ENCODE measurements around the gene RTEL1. TPM values are rescaled to one million over a fixed set of nuclear protein-coding genes. Genes with fewer than 3 reads are reported as not detected.

Gene RTEL1
- total and polyA plus RNA-seq, 4 experiments from 2014 or later, result 1.3 to 36.0 (median 18.2) TPM

- H3K4me3 Mint-ChIP-seq, result peak overlapping the region; percentile 89 to 95 (median 91)
- ChIA-PET CTCF (ENCODE audit: partially characterized antibody) (interaction anchor here (1.3 to 2.4 kb wide), 5 partner anchors 10 to 38 kb away, joined by 3 to 26 read pairs (median 6); partner anchors contain the start of genes ARFRP1 and ZGPAT), POLR2A (ENCODE audit: partially characterized antibody) (interaction anchor here (0.9 to 7.0 kb wide), 20 partner anchors 10 to 341 kb away, joined by 3 to 202 read pairs (median 18); partner anchors contain the start of genes ARFRP1, FNDC11, GMEB2 and OPRL1)
- peaks cover 7 to 29% of the 10 kb centered on the region in 2 donors for H3K36me3 Mint-ChIP-seq
- H3K27me3 Mint-ChIP-seq, result no peaks in the 10 kb centered on the region
- peak overlapping the region; percentile 69 for H3K27ac ChIP-seq (ENCODE audit: low read depth, low read length)
- peaks cover 10 to 28% (median 15%) of the 10 kb centered on the region in 4 donors for H3K4me1 Mint-ChIP-seq
- H3K36me3 ChIP-seq (ENCODE audit: insufficient read depth, low read length), result peaks cover 22% of the 10 kb centered on the region
- intact Hi-C loops (cut with micrococcal nuclease), result loop anchor here (1.0 to 5.0 kb wide), 5 partner anchors 13 to 220 kb away; partner anchors contain the start of genes STMN3 and UCKL1
- peaks cover 0 to 3% (median 0%) of the 10 kb centered on the region in 8 donors for H3K9me3 Mint-ChIP-seq
- H3K4me1 ChIP-seq (ENCODE audit: insufficient read depth, low read length), result peaks cover 35% of the 10 kb centered on the region
- H3K27ac Mint-ChIP-seq, result peak overlapping the region in 2 of 7 donors; percentile 72 to 97
- H3K4me3 ChIP-seq (ENCODE audit: low read length in 2 of 2), result peak overlapping the region in 1 of 2 donors; percentile 92
- H3K27me3 ChIP-seq (ENCODE audit: insufficient read depth, low read length), result no peaks in the 10 kb centered on the region
- DNase-seq, result peak in 1 of 5 donors; percentile 26
- H3K9me3 ChIP-seq (ENCODE audit: control insufficient read depth in 1 of 2, low read length in 2 of 2), result no peaks in the 10 kb centered on the region
These were observed 79.5 kb downstream of the RTEL1 start for GRCh38 chr20:63737695-63737944.

GRCh38 chr20:63737945-63738686, 80.0 kb downstream of the RTEL1 start:
- Mint-ChIP-seq H3K36me3 (peaks cover 8 to 29% of the 10 kb centered on the region in 2 donors), H3K27me3 (no peaks in the 10 kb centered on the region), H3K4me3 (peak overlapping the region; percentile 27 to 91 (median 64)), H3K27ac (peak overlapping the region in 4 of 7 donors; percentile 17 to 44 (median 32)), H3K9me3 (peaks cover 0 to 3% (median 0%) of the 10 kb centered on the region in 8 donors), H3K4me1 (peaks cover 10 to 28% (median 15%) of the 10 kb centered on the region in 4 donors)
- H3K4me1 ChIP-seq (ENCODE audit: insufficient read depth, low read length), result peaks cover 33% of the 10 kb centered on the region
- CTCF ChIA-PET (ENCODE audit: partially characterized antibody), result interaction anchor here (1.6 to 2.4 kb wide), 2 partner anchors 31 kb away, joined by 7 to 26 read pairs; partner anchors contain the start of genes ARFRP1 and ZGPAT
- DNase-seq, result peak; percentile 34 to 59 (median 43)
- intact Hi-C loops (cut with micrococcal nuclease), result loop anchor here (1.0 to 5.0 kb wide), 5 partner anchors 13 to 219 kb away; partner anchors contain the start of genes STMN3 and UCKL1
- no peaks in the 10 kb centered on the region for H3K9me3 ChIP-seq (ENCODE audit: control insufficient read depth in 1 of 2, low read length in 2 of 2)
- no peaks in the 10 kb centered on the region for H3K27me3 ChIP-seq (ENCODE audit: insufficient read depth, low read length)
- peaks cover 22% of the 10 kb centered on the region for H3K36me3 ChIP-seq (ENCODE audit: insufficient read depth, low read length)
- peak overlapping the region; percentile 46 for H3K27ac ChIP-seq (ENCODE audit: low read depth, low read length)
- H3K4me3 ChIP-seq (ENCODE audit: low read length in 2 of 2), result peak overlapping the region in 1 of 2 donors; percentile 92
- POLR2A ChIA-PET (ENCODE audit: partially characterized antibody), result interaction anchor here (0.9 to 7.0 kb wide), 24 partner anchors 10 to 341 kb away, joined by 3 to 202 read pairs (median 12); partner anchors contain the start of genes ARFRP1, FNDC11, GMEB2 and HELZ2

- Mint-ChIP-seq H3K27me3 (no peaks in the 10 kb centered on the region), H3K27ac (peak overlapping the region in 4 of 7 donors; percentile 17 to 44 (median 32)), H3K36me3 (peaks cover 12 to 28% of the 10 kb centered on the region in 2 donors), H3K9me3 (peaks cover 0 to 3% (median 0%) of the 10 kb centered on the region in 8 donors), H3K4me3 (peak overlapping the region; percentile 27 to 91 (median 64)), H3K4me1 (peaks cover 9 to 23% (median 14%) of the 10 kb centered on the region in 4 donors)
- Histone ChIP-seq H3K27me3 (ENCODE audit: insufficient read depth, low read length) (no peaks in the 10 kb centered on the region), H3K4me3 (ENCODE audit: low read length in 2 of 2) (peak overlapping the region in 1 of 2 donors; percentile 92), H3K27ac (ENCODE audit: low read depth, low read length) (peak overlapping the region; percentile 46), H3K4me1 (ENCODE audit: insufficient read depth, low read length) (peaks cover 33% of the 10 kb centered on the region), H3K36me3 (ENCODE audit: insufficient read depth, low read length) (peaks cover 22% of the 10 kb centered on the region), H3K9me3 (ENCODE audit: control insufficient read depth in 1 of 2, low read length in 2 of 2) (no peaks in the 10 kb centered on the region)
- intact Hi-C loops (cut with micrococcal nuclease), result loop anchor here (1.0 to 5.0 kb wide), 2 partner anchors 126 to 219 kb away; partner anchors contain the start of gene UCKL1
- peak; percentile 36 to 63 (median 47) for DNase-seq
- ChIA-PET CTCF (ENCODE audit: partially characterized antibody) (interaction anchor here (1.1 to 1.6 kb wide), 2 partner anchors 31 to 45 kb away, joined by 3 to 7 read pairs; partner anchors contain the start of genes ARFRP1 and ZGPAT), POLR2A (ENCODE audit: partially characterized antibody) (interaction anchor here (0.7 to 7.0 kb wide), 31 partner anchors 10 to 340 kb away, joined by 3 to 202 read pairs (median 6); partner anchors contain the start of genes ARFRP1, GMEB2, HELZ2 and OPRL1)
These were observed 80.6 kb downstream of the RTEL1 start for GRCh38 chr20:63738687-63739129.

- peak within 1 kb of the TSS in 4 of 7 donors; percentile 22 to 65 (median 43) for H3K27ac Mint-ChIP-seq
- POLR2A ChIA-PET (ENCODE audit: partially characterized antibody), result interaction anchor here (0.7 to 7.0 kb wide), 28 partner anchors 10 to 300 kb away, joined by 3 to 202 read pairs (median 6); partner anchors contain the start of genes ARFRP1, GMEB2, HELZ2 and PTK6
These were observed 81.3 kb downstream of the RTEL1 start, which contains the start of gene SLC2A4RG for GRCh38 chr20:63739130-63740069. SLC2A4RG (plus strand) TSS chr20:63739776; CDS start chr20:63739913, 137 bp downstream.

GRCh38 chr20:63740070-63740626, 82.0 kb downstream of the RTEL1 start:
- H3K9me3 Mint-ChIP-seq, result peaks cover 0 to 3% (median 0%) of the 10 kb centered on the region in 8 donors
- intact Hi-C loops (cut with micrococcal nuclease), result loop anchor here (1.0 kb wide), 1 partner anchor 11 kb away; no protein-coding TSS in a partner anchor
- CTCF ChIA-PET (ENCODE audit: partially characterized antibody), result interaction anchor here (0.9 to 1.6 kb wide), 4 partner anchors 10 to 98 kb away, joined by 3 to 5 read pairs (median 5); partner anchors contain the start of genes ARFRP1 and ZGPAT
- peak overlapping the region in 2 of 7 donors; percentile 42 to 65 for H3K27ac Mint-ChIP-seq
- no peaks in the 10 kb centered on the region for H3K27me3 ChIP-seq (ENCODE audit: insufficient read depth, low read length)
- peaks cover 33% of the 10 kb centered on the region for H3K4me1 ChIP-seq (ENCODE audit: insufficient read depth, low read length)
- peak overlapping the region; percentile 54 for H3K27ac ChIP-seq (ENCODE audit: low read depth, low read length)
- H3K36me3 Mint-ChIP-seq, result peaks cover 8 to 23% of the 10 kb centered on the region in 2 donors
- peaks cover 10% of the 10 kb centered on the region for H3K36me3 ChIP-seq (ENCODE audit: insufficient read depth, low read length)
- H3K27me3 Mint-ChIP-seq, result no peaks in the 10 kb centered on the region
- peak overlapping the region; percentile 42 to 60 for H3K4me3 ChIP-seq (ENCODE audit: low read length in 2 of 2)
- peaks cover 6 to 16% (median 10%) of the 10 kb centered on the region in 4 donors for H3K4me1 Mint-ChIP-seq
- POLR2A ChIA-PET (ENCODE audit: partially characterized antibody), result interaction anchor here (0.7 to 3.8 kb wide), 19 partner anchors 9 to 219 kb away, joined by 3 to 53 read pairs (median 4); partner anchors contain the start of genes ARFRP1, GMEB2, HELZ2 and PPDPF
- peak overlapping the region; percentile 44 to 80 (median 60) for H3K4me3 Mint-ChIP-seq
- DNase-seq, result peak; percentile 65 to 69 (median 66)
- no peaks in the 10 kb centered on the region for H3K9me3 ChIP-seq (ENCODE audit: control insufficient read depth in 1 of 2, low read length in 2 of 2)

More at GRCh38 chr20:63739130-63740069, 81.3 kb downstream of the RTEL1 start, which contains the start of gene SLC2A4RG:
- H3K36me3 Mint-ChIP-seq, result peaks cover 8 to 23% of the 10 kb centered on the region in 2 donors
- H3K27ac ChIP-seq (ENCODE audit: low read depth, low read length), result peak within 1 kb of the TSS; percentile 54
- H3K36me3 ChIP-seq (ENCODE audit: insufficient read depth, low read length), result peaks cover 15% of the 10 kb centered on the region
- intact Hi-C loops (cut with micrococcal nuclease), result loop anchor here (1.0 to 5.0 kb wide), 3 partner anchors 12 to 218 kb away; partner anchors contain the start of gene UCKL1
- H3K27me3 Mint-ChIP-seq, result no peaks in the 10 kb centered on the region
- no peaks in the 10 kb centered on the region for H3K9me3 ChIP-seq (ENCODE audit: control insufficient read depth in 1 of 2, low read length in 2 of 2)
- peaks cover 6 to 17% (median 10%) of the 10 kb centered on the region in 4 donors for H3K4me1 Mint-ChIP-seq
- H3K4me3 ChIP-seq (ENCODE audit: low read length in 2 of 2), result peak within 1 kb of the TSS; percentile 42 to 92
- peak; percentile 61 to 76 (median 72) for DNase-seq
- peaks cover 33% of the 10 kb centered on the region for H3K4me1 ChIP-seq (ENCODE audit: insufficient read depth, low read length)
- no peaks in the 10 kb centered on the region for H3K27me3 ChIP-seq (ENCODE audit: insufficient read depth, low read length)
- H3K4me3 Mint-ChIP-seq, result peak within 1 kb of the TSS; percentile 44 to 91 (median 60)
- CTCF ChIA-PET (ENCODE audit: partially characterized antibody), result interaction anchor here (1.1 to 1.6 kb wide), 2 partner anchors 32 to 45 kb away, joined by 3 to 7 read pairs; partner anchors contain the start of genes ARFRP1 and ZGPAT
- H3K9me3 Mint-ChIP-seq, result peaks cover 0 to 3% (median 0%) of the 10 kb centered on the region in 8 donors

All from CD4-positive, alpha-beta memory T cell (primary cell).